Neuronal stem cell (in vitro differentiated cells): ENCODE data around the gene SMIM13.

Experiments
- DNase-seq: peaks from one replicate; pipeline ENCODE4 v3.0.0-alpha.2; 2013; ENCODE audit warnings: low spot score
- H2AFZ ChIP-seq: one replicate; pipeline ENCODE4 v1.6.1; 2013; ENCODE audit warnings: mild to moderate bottlenecking, low read length, inconsistent platforms
- H2AK5ac ChIP-seq: 2 replicates; pipeline ENCODE4 v1.6.1; 2013; ENCODE audit warnings: low read depth, mild to moderate bottlenecking, inconsistent platforms, low read length, moderate library complexity, mixed read lengths
- H2BK120ac ChIP-seq: 2 replicates; pipeline ENCODE4 v1.6.1; 2013; ENCODE audit warnings: low read depth, mild to moderate bottlenecking, inconsistent platforms, low read length, moderate library complexity, mixed read lengths
- H2BK12ac ChIP-seq: one replicate; pipeline ENCODE4 v1.6.1; 2013; ENCODE audit warnings: low read length, inconsistent platforms
- H2BK15ac ChIP-seq: 2 replicates; pipeline ENCODE4 v1.6.1; 2013; ENCODE audit warnings: mild to moderate bottlenecking, low read length, inconsistent platforms, mixed read lengths
- H2BK5ac ChIP-seq: one replicate; pipeline ENCODE4 v1.6.1; 2013; ENCODE audit warnings: inconsistent platforms, mild to moderate bottlenecking, low read length, moderate library complexity
- H3K14ac ChIP-seq: one replicate; pipeline ENCODE4 v1.6.1; 2013; ENCODE audit warnings: low read length, inconsistent platforms
- H3K18ac ChIP-seq: 2 replicates; pipeline ENCODE4 v1.6.1; 2013; ENCODE audit warnings: low read length, inconsistent platforms
- H3K23ac ChIP-seq: 2 replicates; pipeline ENCODE4 v1.6.1; 2013; ENCODE audit warnings: low read depth, mild to moderate bottlenecking, mixed read lengths, low read length, inconsistent platforms; ENCODE audit not compliant: poor library complexity
- H3K27ac ChIP-seq: replicated peaks from 3 replicates; pipeline ENCODE4 v1.5.1; 2013; ENCODE audit warnings: low read length, inconsistent platforms
- H3K27me3 ChIP-seq, 3 experiments: 2 replicates each; pipeline ENCODE4 v1.6.1; 2013; ENCODE audit warnings: low read length in 3 of 3, mild to moderate bottlenecking in 2 of 3, inconsistent platforms in 1 of 3, low read depth in 1 of 3, mixed read lengths in 1 of 3, moderate library complexity in 1 of 3; ENCODE audit not compliant: control insufficient read depth in 3 of 3, insufficient read depth in 3 of 3
- H3K36me3 ChIP-seq, 2 donors: replicated peaks in 1 of 2; 2 replicates each; pipeline ENCODE4 v1.6.1; 2013; ENCODE audit warnings: low read length in 2 of 2; ENCODE audit not compliant: control insufficient read depth in 2 of 2, insufficient read depth in 2 of 2
- H3K4ac ChIP-seq: 2 replicates; pipeline ENCODE4 v1.6.1; 2013; ENCODE audit warnings: inconsistent platforms, mild to moderate bottlenecking, low read length, moderate library complexity
- H3K4me1 ChIP-seq, 2 donors: 1 replicate in 1 of 2; 2 replicates in 1 of 2; pipeline ENCODE4 v1.6.1; 2013; ENCODE audit warnings: low read length in 2 of 2, low read depth in 1 of 2; ENCODE audit not compliant: control insufficient read depth in 2 of 2, insufficient read depth in 1 of 2
- H3K4me2 ChIP-seq: one replicate; pipeline ENCODE4 v1.6.1; 2013; ENCODE audit warnings: mild to moderate bottlenecking, low read length, inconsistent platforms; ENCODE audit not compliant: insufficient read depth, poor library complexity, severe bottlenecking
- H3K4me3 ChIP-seq, 2 donors: 2 replicates each; pipeline ENCODE4 v1.5.1; 2013; ENCODE audit warnings: low read length in 2 of 2, mild to moderate bottlenecking in 2 of 2, inconsistent platforms in 1 of 2, moderate library complexity in 1 of 2
- H3K79me1 ChIP-seq: one replicate; pipeline ENCODE4 v1.6.1; 2013; ENCODE audit warnings: low read depth, mild to moderate bottlenecking, inconsistent platforms, low read length, moderate library complexity
- H3K9ac ChIP-seq: one replicate; pipeline ENCODE4 v1.6.1; 2013; ENCODE audit warnings: mild to moderate bottlenecking, low read depth, low read length, inconsistent platforms; ENCODE audit not compliant: poor library complexity
- H3K9me3 ChIP-seq, 2 donors: replicated peaks in 1 of 2; 2 replicates each; pipeline versions ENCODE3 to v1.6.1; 2013; ENCODE audit warnings: low read length in 2 of 2, mild to moderate bottlenecking in 2 of 2, inconsistent platforms in 1 of 2, low read depth in 1 of 2, mixed read lengths in 1 of 2, moderate library complexity in 1 of 2; ENCODE audit not compliant: control insufficient read depth in 2 of 2, insufficient read depth in 1 of 2
- H4K8ac ChIP-seq: one replicate; pipeline ENCODE4 v1.6.1; 2013; ENCODE audit warnings: low read depth, mild to moderate bottlenecking, inconsistent platforms, low read length, moderate library complexity
- H4K91ac ChIP-seq: one replicate; pipeline ENCODE4 v1.6.1; 2013; ENCODE audit warnings: low read length, low read depth, mild to moderate bottlenecking, inconsistent platforms; ENCODE audit not compliant: poor library complexity
- WGBS, 2 donors: extraction: QIAGEN DNeasy Blood & Tissue Kit; methylation state at CpG; one replicate each; pipeline ENCODE4 v1.1.7; 2013; ENCODE audit warnings: missing lambda C conversion rate in 2 of 2, mixed read lengths in 1 of 2; ENCODE audit not compliant: insufficient read length in 2 of 2, insufficient replicate concordance in 1 of 2; ENCODE audit errors: extremely low coverage in 2 of 2; 5-methylcytosine and 5-hydroxymethylcytosine counted together

Gene SMIM13

GRCh38 chr6:11108726-11109125, 15.1 kb downstream of the SMIM13 start:
- Histone ChIP-seq H4K91ac (no peak overlapping the region), H3K4ac (no peak overlapping the region), H3K23ac (no peak overlapping the region), H2BK12ac (no peak overlapping the region), H3K27me3 (no peaks in the 10 kb centered on the region), H3K14ac (no peak overlapping the region), H2BK5ac (no peak overlapping the region), H2BK120ac (no peak overlapping the region), H3K27ac (no peak overlapping the region), H3K36me3 (no peaks in the 10 kb centered on the region), H4K8ac (no peak overlapping the region), H3K4me3 (no peak overlapping the region), H3K18ac (no peak overlapping the region), H2AFZ (no peak overlapping the region), H3K4me2 (no peak overlapping the region), H2BK15ac (no peak overlapping the region), H3K79me1 (peaks cover 3% of the 10 kb centered on the region), H3K9ac (no peak overlapping the region), H3K9me3 (no peaks in the 10 kb centered on the region), H3K4me1 (no peaks in the 10 kb centered on the region), H2AK5ac (no peak overlapping the region)
- DNase-seq = no peak

GRCh38 chr6:11110921-11111768, 17.5 kb downstream of the SMIM13 start, which contains the start of gene ERVFRD-1:
ERVFRD-1 (minus strand) TSS chr6:11111725; CDS start chr6:11105310, 6,415 bp downstream.
- H2BK12ac ChIP-seq = no peak within 1 kb of the TSS
- no peak within 1 kb of the TSS for H2BK15ac ChIP-seq
- H4K91ac ChIP-seq = no peak within 1 kb of the TSS
- no peak within 1 kb of the TSS for H4K8ac ChIP-seq
- no peak within 1 kb of the TSS for H2AK5ac ChIP-seq
- H2BK5ac ChIP-seq = no peak within 1 kb of the TSS
- no peaks in the 10 kb centered on the region for H3K36me3 ChIP-seq
- H3K4me1 ChIP-seq = no peaks in the 10 kb centered on the region
- WGBS, 2 donors = no CpG with 5 or more reads among the region's 16 CpGs
- H3K27ac ChIP-seq = no peak within 1 kb of the TSS
- H3K4ac ChIP-seq = no peak within 1 kb of the TSS
- H2AFZ ChIP-seq = no peak within 1 kb of the TSS
- H3K79me1 ChIP-seq = peaks cover 3% of the 10 kb centered on the region
- H3K4me3 ChIP-seq = no peak within 1 kb of the TSS
- DNase-seq = no peak
- H3K14ac ChIP-seq = no peak within 1 kb of the TSS
- no peak within 1 kb of the TSS for H3K23ac ChIP-seq
- H3K4me2 ChIP-seq = no peak within 1 kb of the TSS
- no peak within 1 kb of the TSS for H3K9ac ChIP-seq
- H3K27me3 ChIP-seq = no peaks in the 10 kb centered on the region
- H3K18ac ChIP-seq = no peak within 1 kb of the TSS
- no peak within 1 kb of the TSS for H2BK120ac ChIP-seq
- H3K9me3 ChIP-seq = no peaks in the 10 kb centered on the region

- no peak overlapping the region for H2BK5ac ChIP-seq
- WGBS, 2 donors = no CpG with 5 or more reads among the region's 9 CpGs
- H4K91ac ChIP-seq = no peak overlapping the region
- H3K9ac ChIP-seq = no peak overlapping the region
- H3K79me1 ChIP-seq = peaks cover 3% of the 10 kb centered on the region
- H3K4me1 ChIP-seq = no peaks in the 10 kb centered on the region
- no peak overlapping the region for H2BK15ac ChIP-seq
- no peak overlapping the region for H4K8ac ChIP-seq
- no peak overlapping the region for H3K4ac ChIP-seq
- H3K27me3 ChIP-seq = no peaks in the 10 kb centered on the region
- no peak overlapping the region for H3K4me3 ChIP-seq
- H2AFZ ChIP-seq = no peak overlapping the region
- no peak overlapping the region for H3K4me2 ChIP-seq
- H3K27ac ChIP-seq = no peak overlapping the region
- H3K14ac ChIP-seq = no peak overlapping the region
- H2AK5ac ChIP-seq = no peak overlapping the region
- no peak overlapping the region for H2BK12ac ChIP-seq
- no peak overlapping the region for H3K23ac ChIP-seq
- H3K36me3 ChIP-seq = no peaks in the 10 kb centered on the region
- no peak for DNase-seq
- no peaks in the 10 kb centered on the region for H3K9me3 ChIP-seq
- no peak overlapping the region for H2BK120ac ChIP-seq
- H3K18ac ChIP-seq = no peak overlapping the region
Measured at GRCh38 chr6:11111769-11112437, 18.3 kb downstream of the SMIM13 start.

- H3K4me2 ChIP-seq = no peak overlapping the region
- no peak overlapping the region for H3K27ac ChIP-seq
- H2BK120ac ChIP-seq = no peak overlapping the region
- no peak overlapping the region for H2BK15ac ChIP-seq
- H3K9me3 ChIP-seq = no peaks in the 10 kb centered on the region
- no peak overlapping the region for H3K4me3 ChIP-seq
- no peak overlapping the region for H3K9ac ChIP-seq
- no peak overlapping the region for H2BK12ac ChIP-seq
- no peak overlapping the region for H3K4ac ChIP-seq
- H4K8ac ChIP-seq = no peak overlapping the region
- DNase-seq = no peak
- H3K23ac ChIP-seq = no peak overlapping the region
- H3K18ac ChIP-seq = no peak overlapping the region
- no peak overlapping the region for H3K14ac ChIP-seq
- H2AFZ ChIP-seq = no peak overlapping the region
- no peak overlapping the region for H4K91ac ChIP-seq
- no peaks in the 10 kb centered on the region for H3K4me1 ChIP-seq
- no CpG with 5 or more reads among the region's 4 CpGs for WGBS, 2 donors
- H3K79me1 ChIP-seq = peaks cover 3% of the 10 kb centered on the region
- no peaks in the 10 kb centered on the region for H3K27me3 ChIP-seq
- H2AK5ac ChIP-seq = no peak overlapping the region
- no peak overlapping the region for H2BK5ac ChIP-seq
- H3K36me3 ChIP-seq = no peaks in the 10 kb centered on the region
Measured at GRCh38 chr6:11113038-11113437, 19.4 kb downstream of the SMIM13 start.
